Spleen (tissue), 3 donors: ENCODE data around the gene FBXO47.
A peak's percentile ranks its signal among the peaks of the same experiment; 100 is the strongest.

Experiments
- POLR2A ChIP-seq, 3 donors: fragments of 450-650 bp; IDR thresholded peaks; one replicate each; pipeline ENCODE4 v1.5.1; 2017; ENCODE audit warnings: antibody characterized with exemption in 3 of 3, mild to moderate bottlenecking in 1 of 3
- POLR2AphosphoS5 ChIP-seq, 3 donors: sonication (generic); formaldehyde crosslinking; IDR thresholded peaks; one replicate each; pipeline ENCODE4 v1.5.1; 2017; ENCODE audit warnings: antibody characterized with exemption in 3 of 3

DNA sequence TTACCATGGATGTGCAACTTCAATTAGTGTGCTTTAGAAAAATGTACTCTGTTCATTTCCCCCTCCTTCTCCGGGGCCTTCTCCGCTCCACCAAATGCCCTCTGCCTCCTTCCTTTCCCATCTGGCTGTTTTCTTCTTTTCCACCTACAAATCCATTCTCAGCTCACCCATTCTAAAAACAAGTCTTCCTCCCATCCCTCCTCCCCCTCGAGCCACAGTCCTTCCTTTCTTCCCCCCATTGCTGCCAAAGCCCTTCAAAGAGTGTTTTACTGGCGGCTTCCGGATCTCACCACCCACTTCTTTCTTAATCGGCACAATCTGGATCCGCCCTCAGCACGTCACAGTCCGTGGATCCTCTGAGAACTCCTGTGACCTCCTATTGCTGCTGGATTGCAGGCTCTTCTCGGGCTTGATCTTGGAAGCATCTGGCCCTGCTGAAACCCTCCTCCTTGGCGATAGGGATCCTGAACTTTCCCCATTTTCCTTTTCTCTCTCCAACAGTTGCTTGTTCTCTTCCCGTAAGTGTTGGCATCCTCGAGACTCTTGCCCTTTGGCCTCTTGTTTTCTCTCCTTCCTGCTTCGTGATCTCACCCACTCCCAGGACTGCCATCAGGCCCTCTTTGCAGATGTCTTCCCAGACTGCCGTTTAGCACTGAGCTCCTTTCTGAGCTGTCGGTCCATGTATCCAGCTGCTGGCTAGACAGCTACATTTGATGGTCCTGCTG lies 36.0 kb upstream of the FBXO47 start:
- TF ChIP-seq POLR2A (IDR thresholded peaks at IDR 0.05) (no peak), POLR2AphosphoS5 (IDR thresholded peaks at IDR 0.05) (peak in 2 of 3 donors; percentile 31 to 51)
